HEK293T (cell line): ENCODE results near the gene SUN1.

Source experiments
- CTCF ChIA-PET: fragments of 350-600 bp; formaldehyde crosslinking; extraction: SDS; loops from one replicate; lab custom pipeline; 2021; ENCODE audit warnings: antibody characterized with exemption, inconsistent platforms; lab: Yijun Ruan, JAX
- POLR2A ChIA-PET: fragments of 350-600 bp; formaldehyde crosslinking; extraction: SDS; loops from one replicate; lab custom pipeline; 2020; ENCODE audit warnings: antibody characterized with exemption, inconsistent platforms; lab: Yijun Ruan, JAX
- DNase-seq: peaks from one replicate; pipeline ENCODE4 v3.0.0; 2012; ENCODE audit warnings: mixed read lengths; ENCODE audit errors: extremely low spot score
- ARNT ChIP-seq: fragments of 450-650 bp; IDR thresholded peaks from 2 replicates; pipeline ENCODE4 v1.6.1; 2017; ENCODE audit warnings: mild to moderate bottlenecking
- BHLHE40 ChIP-seq: fragments of 450-650 bp; IDR thresholded peaks from 2 replicates; pipeline ENCODE4 v1.6.1; 2016; ENCODE audit warnings: mild to moderate bottlenecking, moderate library complexity, borderline replicate concordance
- CTBP1 ChIP-seq: fragments of 450-650 bp; IDR thresholded peaks from 2 replicates; pipeline ENCODE4 v1.6.1; 2016; ENCODE audit warnings: borderline replicate concordance
- ELF4 ChIP-seq: fragments of 450-650 bp; IDR thresholded peaks from 2 replicates; pipeline ENCODE4 v1.6.1; 2017; ENCODE audit warnings: antibody characterized with exemption
- FOXA1 ChIP-seq: fragments of 450-650 bp; IDR thresholded peaks from 2 replicates; pipeline ENCODE4 v1.6.1; 2016; ENCODE audit warnings: mild to moderate bottlenecking
- FOXK2 ChIP-seq: fragments of 450-650 bp; IDR thresholded peaks from 2 replicates; pipeline ENCODE4 v1.6.1; 2016; ENCODE audit warnings: mild to moderate bottlenecking
- FOXM1 ChIP-seq: fragments of 450-650 bp; IDR thresholded peaks from 2 replicates; pipeline ENCODE4 v1.6.1; 2017; ENCODE audit warnings: mild to moderate bottlenecking, borderline replicate concordance
- HDGF ChIP-seq: fragments of 450-650 bp; IDR thresholded peaks from 2 replicates; pipeline ENCODE4 v1.6.1; 2017; ENCODE audit warnings: antibody characterized with exemption, borderline replicate concordance
- L3MBTL2 ChIP-seq: fragments of 450-650 bp; conservative IDR thresholded peaks from 2 replicates; pipeline ENCODE4 v1.6.1; 2016; ENCODE audit warnings: mild to moderate bottlenecking
- LEF1 ChIP-seq: fragments of 450-650 bp; IDR thresholded peaks from 2 replicates; pipeline ENCODE4 v1.6.1; 2017; ENCODE audit warnings: mild to moderate bottlenecking, borderline replicate concordance
- NFRKB ChIP-seq: fragments of 450-650 bp; IDR thresholded peaks from 2 replicates; pipeline ENCODE4 v1.6.1; 2016; ENCODE audit warnings: mild to moderate bottlenecking, moderate library complexity
- SP1 ChIP-seq: fragments of 450-650 bp; IDR thresholded peaks from 2 replicates; pipeline ENCODE4 v1.6.1; 2017
- SUZ12 ChIP-seq: fragments of 450-650 bp; IDR thresholded peaks from 2 replicates; pipeline ENCODE4 v1.6.1; 2016; ENCODE audit warnings: mild to moderate bottlenecking
- TARDBP ChIP-seq: fragments of 450-650 bp; IDR thresholded peaks from 2 replicates; pipeline ENCODE4 v1.6.1; 2016
- ZNF384 ChIP-seq: fragments of 450-650 bp; IDR thresholded peaks from 2 replicates; pipeline ENCODE4 v1.6.1; 2016
- TF ChIP-seq, protein P1 (sequence below): fragments of 450-650 bp; IDR thresholded peaks from 2 replicates; pipeline ENCODE4 v1.6.1; 2016

Gene SUN1

DNA sequence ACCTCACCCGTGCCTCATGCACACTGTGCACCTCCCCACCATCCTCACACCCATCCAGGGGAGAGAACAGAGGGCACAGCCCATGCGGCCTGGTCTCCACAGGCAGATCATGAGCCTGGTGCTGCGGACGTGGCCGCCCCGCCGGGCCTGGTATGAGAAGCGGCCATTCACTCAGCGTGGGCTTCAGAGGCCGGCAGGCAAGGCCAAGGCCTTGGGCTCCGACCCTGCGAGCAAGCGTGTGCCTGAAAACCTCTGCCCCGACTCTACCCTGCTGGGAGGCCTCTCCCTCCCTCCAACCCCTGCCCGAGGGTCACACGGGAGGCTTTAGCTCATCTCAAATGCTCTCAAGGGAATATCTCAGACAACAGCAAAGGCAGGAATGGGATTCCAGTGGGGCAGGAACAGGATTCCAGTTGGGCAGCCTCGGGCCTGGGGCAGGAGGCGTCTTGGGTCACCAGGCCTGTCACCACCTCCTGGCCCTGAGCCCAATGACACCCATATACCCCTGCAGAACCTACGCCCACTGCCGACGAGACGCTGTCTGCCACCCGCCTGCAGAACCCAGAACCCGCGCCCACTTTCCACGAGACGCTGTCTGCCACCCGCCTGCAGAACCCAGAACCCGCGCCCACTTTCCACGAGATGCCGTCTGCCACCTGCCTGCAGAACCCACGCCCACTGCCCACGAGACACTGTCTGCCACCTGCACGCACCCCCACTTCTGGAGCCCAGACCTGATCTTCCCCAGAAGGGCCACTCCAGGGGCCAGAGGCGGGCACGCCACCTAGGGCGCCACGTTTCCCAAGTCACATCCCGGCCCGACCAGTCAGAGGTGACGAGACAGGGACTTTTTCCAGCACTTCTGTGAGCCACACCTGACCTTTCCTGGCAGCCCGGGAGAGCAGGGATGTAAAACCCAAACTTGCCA is 83.3 kb downstream of the SUN1 start:
- TF ChIP-seq FOXA1, result no peak
- TF ChIP-seq ELF4, result no peak
- POLR2A ChIA-PET, result no interaction called here
- DNase-seq, result no peak
- CTCF ChIA-PET, result no interaction called here

- POLR2A ChIA-PET, result no interaction called here
- no peak for TF ChIP-seq HDGF
- TF ChIP-seq FOXM1, result no peak
- TF ChIP-seq SUZ12, result no peak
- no peak for TF ChIP-seq ELF4
- no peak for TF ChIP-seq LEF1
- TF ChIP-seq FOXA1, result no peak
- TF ChIP-seq FOXK2, result no peak
- TF ChIP-seq ZNF384, result no peak
- no peak for TF ChIP-seq SP1
- CTCF ChIA-PET, result no interaction called here
- no peak for DNase-seq
These were observed 84.1 kb downstream of the SUN1 start for GRCh38 chr7:916291-916941.

GRCh38 chr7:917255-918117 is 85.2 kb downstream of the SUN1 start:
- TF ChIP-seq ELF4, result no peak
- TF ChIP-seq ARNT, result no peak
- no peak for TF ChIP-seq LEF1
- no peak for TF ChIP-seq SUZ12
- no peak for TF ChIP-seq FOXA1
- no peak for TF ChIP-seq HDGF
- TF ChIP-seq CTBP1, result no peak
- no peak for TF ChIP-seq TARDBP
- TF ChIP-seq FOXK2, result no peak
- no peak for TF ChIP-seq FOXM1
- TF ChIP-seq, protein P1, sequence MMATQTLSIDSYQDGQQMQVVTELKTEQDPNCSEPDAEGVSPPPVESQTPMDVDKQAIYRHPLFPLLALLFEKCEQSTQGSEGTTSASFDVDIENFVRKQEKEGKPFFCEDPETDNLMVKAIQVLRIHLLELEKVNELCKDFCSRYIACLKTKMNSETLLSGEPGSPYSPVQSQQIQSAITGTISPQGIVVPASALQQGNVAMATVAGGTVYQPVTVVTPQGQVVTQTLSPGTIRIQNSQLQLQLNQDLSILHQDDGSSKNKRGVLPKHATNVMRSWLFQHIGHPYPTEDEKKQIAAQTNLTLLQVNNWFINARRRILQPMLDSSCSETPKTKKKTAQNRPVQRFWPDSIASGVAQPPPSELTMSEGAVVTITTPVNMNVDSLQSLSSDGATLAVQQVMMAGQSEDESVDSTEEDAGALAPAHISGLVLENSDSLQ, result no peak
- POLR2A ChIA-PET, result no interaction called here
- DNase-seq, result no peak
- CTCF ChIA-PET, result no interaction called here

DNA sequence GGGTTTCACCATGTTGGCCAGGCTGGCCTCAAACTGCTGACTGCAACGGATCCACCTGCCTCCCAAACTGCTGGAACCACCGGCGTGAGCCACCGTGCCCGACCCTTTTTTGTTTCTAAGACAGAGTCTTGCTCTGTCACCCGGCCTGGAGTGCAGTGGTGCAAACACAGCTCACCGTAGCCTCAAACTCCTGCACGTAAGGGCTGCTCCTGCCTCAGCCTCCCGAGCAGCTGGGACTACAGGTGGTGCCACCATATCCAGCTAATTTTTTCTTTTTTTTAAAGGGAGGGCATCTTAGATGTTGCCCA is 85.8 kb downstream of the SUN1 start:
- ChIA-PET CTCF (no interaction called here), POLR2A (no interaction called here)
- TF ChIP-seq ZNF384, result no peak
- no peak for TF ChIP-seq TARDBP
- no peak for TF ChIP-seq ELF4
- TF ChIP-seq, protein P1, result no peak
- no peak for TF ChIP-seq FOXA1
- TF ChIP-seq SP1, result no peak
- TF ChIP-seq SUZ12, result no peak
- TF ChIP-seq ARNT, result no peak
- no peak for TF ChIP-seq FOXM1
- no peak for DNase-seq

DNA sequence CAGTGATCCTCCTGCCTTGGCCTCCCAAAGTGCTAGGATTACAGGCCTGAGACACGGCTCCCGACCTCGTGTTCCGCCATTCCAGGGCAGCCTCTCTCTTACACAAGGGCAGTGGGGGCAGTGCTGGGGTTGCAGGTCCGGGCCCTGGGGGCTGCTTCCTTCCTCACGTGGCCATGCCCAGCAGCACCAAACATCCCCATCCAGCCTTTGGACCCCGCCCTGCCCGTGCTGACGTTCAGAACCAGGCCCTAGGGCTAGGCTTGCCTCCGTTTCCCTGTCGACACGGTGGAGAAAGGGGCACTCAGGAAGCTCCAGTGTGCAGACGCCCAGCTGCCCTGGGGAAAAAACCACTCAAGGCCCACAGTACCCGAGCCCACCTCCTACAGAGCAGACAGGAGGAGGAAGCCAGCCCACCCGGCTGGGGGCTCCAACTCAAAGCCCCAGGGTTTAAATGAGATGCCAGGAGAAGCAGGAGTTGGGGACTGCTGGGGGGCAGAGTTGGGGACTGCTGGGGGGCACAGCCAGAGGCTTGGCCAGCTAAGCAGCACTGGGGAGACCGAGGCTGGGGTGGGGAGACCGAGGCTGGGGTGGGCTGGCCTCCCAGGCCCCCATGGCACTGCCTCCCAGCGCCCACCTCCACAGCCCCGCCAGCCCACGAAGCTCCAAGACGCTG is 86.3 kb downstream of the SUN1 start:
- ChIA-PET POLR2A (no interaction called here), CTCF (no interaction called here)
- DNase-seq, result no peak
- TF ChIP-seq L3MBTL2, result no peak
- TF ChIP-seq BHLHE40, result no peak
- TF ChIP-seq TARDBP, result no peak
- TF ChIP-seq NFRKB, result no peak
- TF ChIP-seq FOXK2, result no peak
- no peak for TF ChIP-seq FOXM1
- TF ChIP-seq CTBP1, result no peak
- TF ChIP-seq ZNF384, result no peak
- TF ChIP-seq HDGF, result no peak
- no peak for TF ChIP-seq LEF1
- TF ChIP-seq ELF4, result no peak
- TF ChIP-seq SP1, result no peak
- TF ChIP-seq ARNT, result no peak
- TF ChIP-seq, protein P1, result no peak
